PC-3 (cell line): ENCODE data around the gene TCF7L1. TPM values are rescaled to one million over a fixed set of nuclear protein-coding genes. Genes with fewer than 3 reads are reported as not detected.

Source experiments
- ATAC-seq: fragments of 200-7000 bp; cut with Tn5 transposase; 2 replicates; pipeline ENCODE4 v1.9.1; 2020; ENCODE audit warnings: mild to moderate bottlenecking, moderate library complexity
- BruUV-seq: library from RNA; stranded (reverse); fragments of 400-500 nt; replicated peaks from 2 replicates; lab custom pipeline; 2021; lab: Mats Ljungman, UMichigan
- CTCF ChIA-PET: fragments of 300-600 bp; sonication (Branson Sonifier 250); formaldehyde crosslinking; loops from one replicate; lab custom pipeline; 2022; ENCODE audit warnings: antibody characterized with exemption; lab: Charles Lee
- POLR2A ChIA-PET: fragments of 300-600 bp; sonication (Branson Sonifier 250); formaldehyde crosslinking; loops from one replicate; lab custom pipeline; 2022; ENCODE audit warnings: antibody characterized with exemption; ENCODE audit not compliant: unreplicated experiment; lab: Charles Lee
- DNase-seq: peaks from one replicate; pipeline ENCODE4 v3.0.0-alpha.2; 2015
- H2AFZ ChIP-seq: fragments of 300-600 bp; sonication (generic); 2 replicates; pipeline ENCODE4 v1.6.0; 2016; ENCODE audit warnings: antibody characterized with exemption, low read length
- H3F3A ChIP-seq: fragments of 300-600 bp; sonication (generic); one replicate; pipeline ENCODE4 v1.6.0; 2017; ENCODE audit warnings: antibody characterized with exemption, low read length, control low read depth, mild to moderate bottlenecking; ENCODE audit not compliant: unreplicated experiment
- H3K27ac ChIP-seq: fragments of 300-600 bp; sonication (generic); 2 replicates; pipeline ENCODE4 v1.5.1; 2016; ENCODE audit warnings: mild to moderate bottlenecking, low read length
- H3K27me3 ChIP-seq: fragments of 300-600 bp; sonication (generic); 2 replicates; pipeline ENCODE4 v1.6.1; 2016; ENCODE audit warnings: low read length, mixed read lengths
- H3K36me3 ChIP-seq: fragments of 300-600 bp; sonication (generic); 2 replicates; pipeline ENCODE4 v1.6.1; 2016; ENCODE audit warnings: low read depth, mixed run types, low read length, mixed read lengths
- H3K4me1 ChIP-seq: fragments of 300-600 bp; sonication (generic); 2 replicates; pipeline ENCODE4 v1.5.1; 2016; ENCODE audit warnings: low read length; ENCODE audit not compliant: insufficient read depth
- H3K4me2 ChIP-seq: fragments of 300-600 bp; sonication (generic); 2 replicates; pipeline ENCODE4 v1.6.0; 2016; ENCODE audit warnings: low read length
- H3K4me3 ChIP-seq: fragments of 300-600 bp; sonication (generic); 2 replicates; pipeline ENCODE4 v1.5.1; 2016; ENCODE audit warnings: mild to moderate bottlenecking, low read length, mixed read lengths
- H3K79me2 ChIP-seq: fragments of 300-600 bp; sonication (generic); 2 replicates; pipeline ENCODE4 v1.6.1; 2017; ENCODE audit warnings: low read length, mixed read lengths
- H3K9ac ChIP-seq: fragments of 300-600 bp; sonication (generic); 2 replicates; pipeline ENCODE4 v1.6.0; 2016; ENCODE audit warnings: mild to moderate bottlenecking, low read length
- H3K9me2 ChIP-seq: fragments of 300-600 bp; sonication (generic); replicated peaks from 2 replicates; pipeline ENCODE4 v1.6.1; 2016; ENCODE audit warnings: mixed run types, low read length, mixed read lengths
- H3K9me3 ChIP-seq: fragments of 300-600 bp; sonication (generic); 2 replicates; pipeline ENCODE4 v1.6.1; 2016; ENCODE audit warnings: low read length, mixed read lengths
- H4K20me1 ChIP-seq: fragments of 300-600 bp; sonication (generic); 2 replicates; pipeline ENCODE4 v1.6.1; 2016; ENCODE audit warnings: low read length, mixed read lengths
- EZH2 ChIP-seq: fragments of 300-600 bp; sonication (generic); IDR thresholded peaks from one replicate; pipeline ENCODE4 v1.6.1; 2017; ENCODE audit warnings: antibody characterized with exemption, mild to moderate bottlenecking, low read length; ENCODE audit not compliant: unreplicated experiment
- EZH2phosphoT487 ChIP-seq: fragments of 300-600 bp; sonication (generic); IDR thresholded peaks from 2 replicates; pipeline ENCODE4 v1.6.1; 2018; ENCODE audit warnings: mild to moderate bottlenecking, antibody characterized with exemption, low read length, borderline replicate concordance
- intact Hi-C: fragments of 100-400 bp; cut with micrococcal nuclease; formaldehyde crosslinking; loops from 2 replicates; pipeline ENCODE4 v1.9.0; 2023
- total RNA-seq: library from RNA; depleted of rRNA; stranded (reverse); fragments of >200 nt; gene quantifications from 2 replicates; pipeline ENCODE4 v1.2.3, GENCODE V29; 2014
- TF ChIP-seq, protein P1 (sequence below): fragments of 300-600 bp; sonication (generic); conservative IDR thresholded peaks from 2 replicates; pipeline ENCODE4 v1.5.1; 2017; ENCODE audit warnings: antibody characterized with exemption, low read depth, mild to moderate bottlenecking, low read length

The TCF7L1 gene
- total RNA-seq, 1 experiment from 2014 or later, result 1.8 TPM

- peak; percentile 31; the same call in 1 of the 2 replicates for ATAC-seq
- no peak overlapping the region for H3K27ac ChIP-seq
- intact Hi-C loops, result no loop called here
- H3K4me2 ChIP-seq, result no peak overlapping the region
- no peaks in the 10 kb centered on the region for H3F3A ChIP-seq
- H3K9ac ChIP-seq, result no peak overlapping the region
- ChIA-PET CTCF (no interaction called here), POLR2A (no interaction called here)
- H3K36me3 ChIP-seq, result no peaks in the 10 kb centered on the region
- no peaks in the 10 kb centered on the region for H4K20me1 ChIP-seq
- no peak overlapping the region for H2AFZ ChIP-seq
- no peak overlapping the region for H3K4me3 ChIP-seq
- no peaks in the 10 kb centered on the region for H3K79me2 ChIP-seq
- no peak for TF ChIP-seq EZH2phosphoT487
- TF ChIP-seq, protein P1, sequence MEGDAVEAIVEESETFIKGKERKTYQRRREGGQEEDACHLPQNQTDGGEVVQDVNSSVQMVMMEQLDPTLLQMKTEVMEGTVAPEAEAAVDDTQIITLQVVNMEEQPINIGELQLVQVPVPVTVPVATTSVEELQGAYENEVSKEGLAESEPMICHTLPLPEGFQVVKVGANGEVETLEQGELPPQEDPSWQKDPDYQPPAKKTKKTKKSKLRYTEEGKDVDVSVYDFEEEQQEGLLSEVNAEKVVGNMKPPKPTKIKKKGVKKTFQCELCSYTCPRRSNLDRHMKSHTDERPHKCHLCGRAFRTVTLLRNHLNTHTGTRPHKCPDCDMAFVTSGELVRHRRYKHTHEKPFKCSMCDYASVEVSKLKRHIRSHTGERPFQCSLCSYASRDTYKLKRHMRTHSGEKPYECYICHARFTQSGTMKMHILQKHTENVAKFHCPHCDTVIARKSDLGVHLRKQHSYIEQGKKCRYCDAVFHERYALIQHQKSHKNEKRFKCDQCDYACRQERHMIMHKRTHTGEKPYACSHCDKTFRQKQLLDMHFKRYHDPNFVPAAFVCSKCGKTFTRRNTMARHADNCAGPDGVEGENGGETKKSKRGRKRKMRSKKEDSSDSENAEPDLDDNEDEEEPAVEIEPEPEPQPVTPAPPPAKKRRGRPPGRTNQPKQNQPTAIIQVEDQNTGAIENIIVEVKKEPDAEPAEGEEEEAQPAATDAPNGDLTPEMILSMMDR, result no peak
- TF ChIP-seq EZH2, result no peak
- H3K9me3 ChIP-seq, result no peaks in the 10 kb centered on the region
- H3K9me2 ChIP-seq, result no peaks in the 10 kb centered on the region
- no peaks in the 10 kb centered on the region for H3K27me3 ChIP-seq
- no TSS peak for BruUV-seq
- DNase-seq, result no peak
- H3K4me1 ChIP-seq, result no peaks in the 10 kb centered on the region
Measured at GRCh38 chr2:85160966-85161960, 28.1 kb downstream of the TCF7L1 start.

DNA sequence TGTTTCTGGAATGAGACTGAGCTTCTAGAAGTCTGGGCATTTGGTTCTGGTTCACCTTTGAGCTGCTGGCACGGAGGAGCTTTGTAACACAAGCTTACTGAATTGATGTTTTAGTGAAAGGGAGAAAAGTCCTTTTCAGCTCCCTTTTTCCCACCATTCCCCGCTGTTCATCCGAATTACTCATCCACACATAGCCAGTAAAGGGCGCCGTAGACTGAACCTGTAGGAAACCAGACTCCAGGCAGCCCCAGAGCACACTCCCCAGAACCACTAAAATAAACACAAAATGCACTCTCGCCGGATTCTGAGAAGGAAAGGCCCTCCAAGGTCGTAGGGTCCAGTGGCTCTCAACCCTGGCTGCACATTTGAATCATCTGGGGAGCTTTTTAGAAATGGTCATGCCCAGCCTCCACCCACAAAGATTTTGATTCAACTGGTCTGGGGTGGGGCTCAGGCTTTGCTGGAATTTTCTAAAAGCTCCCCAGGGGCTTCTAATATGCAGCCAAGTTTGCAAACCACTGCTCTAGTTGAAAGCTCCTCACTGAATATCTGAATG is 29.6 kb downstream of the TCF7L1 start:
- Histone ChIP-seq H3K9me2 (no peaks in the 10 kb centered on the region), H3K4me1 (no peaks in the 10 kb centered on the region), H4K20me1 (no peaks in the 10 kb centered on the region), H2AFZ (no peak overlapping the region), H3K36me3 (no peaks in the 10 kb centered on the region), H3K4me3 (no peak overlapping the region), H3F3A (no peaks in the 10 kb centered on the region), H3K27me3 (no peaks in the 10 kb centered on the region), H3K4me2 (no peak overlapping the region), H3K79me2 (no peaks in the 10 kb centered on the region), H3K9me3 (no peaks in the 10 kb centered on the region), H3K27ac (no peak overlapping the region), H3K9ac (no peak overlapping the region)
- intact Hi-C loops, result no loop called here
- ChIA-PET CTCF (no interaction called here), POLR2A (no interaction called here)
- TF ChIP-seq EZH2phosphoT487 (no peak), EZH2 (no peak)
- TF ChIP-seq, protein P1, result no peak
- DNase-seq, result no peak
- no TSS peak for BruUV-seq
- no peak for ATAC-seq

GRCh38 chr2:85163675-85164074 is 30.5 kb downstream of the TCF7L1 start:
- Histone ChIP-seq H3K4me3 (no peak overlapping the region), H3F3A (no peaks in the 10 kb centered on the region), H2AFZ (no peak overlapping the region), H3K36me3 (no peaks in the 10 kb centered on the region), H3K27ac (no peak overlapping the region), H3K79me2 (no peaks in the 10 kb centered on the region), H4K20me1 (no peaks in the 10 kb centered on the region), H3K4me2 (no peak overlapping the region), H3K4me1 (no peaks in the 10 kb centered on the region), H3K9me3 (no peaks in the 10 kb centered on the region), H3K9ac (no peak overlapping the region), H3K27me3 (no peaks in the 10 kb centered on the region), H3K9me2 (no peaks in the 10 kb centered on the region)
- ATAC-seq (no peak), DNase-seq (no peak)
- no TSS peak for BruUV-seq
- POLR2A ChIA-PET, result no interaction called here
- intact Hi-C loops, result no loop called here
- TF ChIP-seq, protein P1, result no peak
- TF ChIP-seq EZH2phosphoT487, result no peak
- TF ChIP-seq EZH2, result no peak
- CTCF ChIA-PET, result no interaction called here
